Peyer's patch (tissue), 4 donors: Measurements from ENCODE around the gene ZSWIM5.

Experiments
- POLR2A ChIP-seq, 2 donors: fragments of 450-650 bp; IDR thresholded peaks; one replicate each; pipeline ENCODE4 v1.5.1; 2017; ENCODE audit warnings: antibody characterized with exemption in 2 of 2, mild to moderate bottlenecking in 2 of 2, moderate library complexity in 2 of 2
- TF ChIP-seq, protein P1 (sequence below), 6 experiments: fragments of 450-650 bp in 4 of 6; fragments of 200-600 bp in 2 of 6; sonication (generic) in 1 of 6; IDR thresholded peaks; one replicate each; pipeline ENCODE4 v1.5.1; 2017 to 2019; ENCODE audit warnings: antibody characterized with exemption in 6 of 6, mild to moderate bottlenecking in 3 of 6, moderate library complexity in 1 of 6

DNA sequence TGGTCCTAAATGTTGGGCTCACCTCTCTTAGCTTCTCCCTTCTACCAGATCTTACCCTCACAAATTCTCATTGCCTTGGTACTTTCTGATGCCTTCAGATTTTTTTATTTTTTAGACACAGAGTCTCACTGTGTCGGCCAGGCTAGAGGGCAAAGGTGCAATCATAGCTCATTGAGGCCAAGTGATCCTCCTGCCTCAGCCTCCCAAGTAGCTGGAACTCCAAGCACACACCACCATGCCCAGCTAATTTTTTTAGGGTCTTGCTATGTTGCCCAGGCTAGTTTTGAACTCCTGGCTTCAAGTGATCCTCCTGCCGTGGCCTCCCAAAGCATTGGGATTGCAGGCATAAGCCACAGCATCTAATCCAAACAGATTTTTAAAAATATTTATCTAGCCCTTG lies 69.4 kb downstream of the ZSWIM5 start:
- no peak for TF ChIP-seq POLR2A (IDR thresholded peaks at IDR 0.05)
- TF ChIP-seq, protein P1, sequence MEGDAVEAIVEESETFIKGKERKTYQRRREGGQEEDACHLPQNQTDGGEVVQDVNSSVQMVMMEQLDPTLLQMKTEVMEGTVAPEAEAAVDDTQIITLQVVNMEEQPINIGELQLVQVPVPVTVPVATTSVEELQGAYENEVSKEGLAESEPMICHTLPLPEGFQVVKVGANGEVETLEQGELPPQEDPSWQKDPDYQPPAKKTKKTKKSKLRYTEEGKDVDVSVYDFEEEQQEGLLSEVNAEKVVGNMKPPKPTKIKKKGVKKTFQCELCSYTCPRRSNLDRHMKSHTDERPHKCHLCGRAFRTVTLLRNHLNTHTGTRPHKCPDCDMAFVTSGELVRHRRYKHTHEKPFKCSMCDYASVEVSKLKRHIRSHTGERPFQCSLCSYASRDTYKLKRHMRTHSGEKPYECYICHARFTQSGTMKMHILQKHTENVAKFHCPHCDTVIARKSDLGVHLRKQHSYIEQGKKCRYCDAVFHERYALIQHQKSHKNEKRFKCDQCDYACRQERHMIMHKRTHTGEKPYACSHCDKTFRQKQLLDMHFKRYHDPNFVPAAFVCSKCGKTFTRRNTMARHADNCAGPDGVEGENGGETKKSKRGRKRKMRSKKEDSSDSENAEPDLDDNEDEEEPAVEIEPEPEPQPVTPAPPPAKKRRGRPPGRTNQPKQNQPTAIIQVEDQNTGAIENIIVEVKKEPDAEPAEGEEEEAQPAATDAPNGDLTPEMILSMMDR (IDR thresholded peaks at IDR 0.05), result no peak
